NCI-H2227 (cell line): ENCODE measurements around the gene SHQ1.
A peak's percentile ranks its signal among the peaks of the same experiment; 100 is the strongest.

Experiments used
- DNase-seq: peaks from one replicate; lab custom pipeline; 2025; ENCODE audit not compliant: unreplicated experiment; lab: John Stamatoyannopoulos, UW

The SHQ1 gene

DNA sequence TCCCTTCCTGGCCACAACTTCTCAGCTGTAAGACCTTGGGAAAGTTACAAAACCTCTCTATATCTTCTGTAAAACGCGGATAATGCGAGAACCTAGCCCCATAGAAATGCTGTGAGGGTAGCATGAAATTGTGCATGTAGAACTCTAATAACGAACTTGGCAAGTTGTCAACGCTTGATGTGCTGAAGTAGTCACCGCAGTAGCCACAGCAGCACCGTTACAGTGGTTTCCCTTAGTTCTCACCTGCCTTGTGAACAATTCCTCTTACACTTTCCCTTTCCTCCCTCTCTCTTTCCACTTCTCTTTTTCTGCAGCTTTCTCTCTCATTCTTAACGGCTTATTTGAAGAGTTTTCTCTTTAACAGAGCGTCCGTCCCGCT is 447 bp upstream of the SHQ1 start:
- no peak for DNase-seq

DNA sequence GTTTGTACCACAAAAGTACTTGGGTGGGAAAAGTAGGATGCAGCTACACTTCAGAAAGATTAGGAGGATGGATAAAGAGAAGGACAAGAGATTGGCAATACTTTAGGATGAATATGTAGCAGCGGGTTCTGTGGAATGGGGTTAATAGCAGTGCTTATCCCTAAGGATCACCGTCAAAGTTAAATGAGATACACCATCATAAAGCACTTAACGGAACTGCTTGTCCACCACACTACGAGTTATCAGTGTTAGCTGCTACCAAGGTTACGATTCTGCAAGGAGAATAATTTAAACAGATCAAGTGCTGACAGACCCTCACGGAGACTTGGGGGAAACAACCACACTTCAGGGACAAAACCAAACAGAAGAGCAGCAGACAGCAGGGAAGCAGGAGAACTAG is 963 bp downstream of the SHQ1 start:
- DNase-seq, result no peak

DNA sequence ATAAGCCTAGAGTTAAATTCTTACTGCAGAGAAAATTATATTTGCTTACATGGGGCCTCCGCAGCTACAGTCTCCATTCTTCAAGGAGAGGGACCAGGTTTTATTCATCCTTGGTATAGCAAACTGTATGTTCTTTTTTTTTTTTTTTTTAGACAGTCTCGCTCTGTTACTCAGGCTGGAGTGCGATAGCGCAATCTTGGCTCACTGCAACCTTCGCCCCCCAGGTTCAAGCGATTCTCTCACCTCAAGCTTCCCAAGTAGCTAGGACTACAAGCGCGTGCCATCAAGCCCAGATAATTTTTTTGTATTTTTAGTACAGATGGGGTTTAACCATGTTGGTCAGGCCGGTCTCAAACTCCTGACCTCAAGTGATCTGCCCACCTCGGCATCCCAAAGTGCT is 2.1 kb downstream of the SHQ1 start:
- DNase-seq, result no peak

DNA sequence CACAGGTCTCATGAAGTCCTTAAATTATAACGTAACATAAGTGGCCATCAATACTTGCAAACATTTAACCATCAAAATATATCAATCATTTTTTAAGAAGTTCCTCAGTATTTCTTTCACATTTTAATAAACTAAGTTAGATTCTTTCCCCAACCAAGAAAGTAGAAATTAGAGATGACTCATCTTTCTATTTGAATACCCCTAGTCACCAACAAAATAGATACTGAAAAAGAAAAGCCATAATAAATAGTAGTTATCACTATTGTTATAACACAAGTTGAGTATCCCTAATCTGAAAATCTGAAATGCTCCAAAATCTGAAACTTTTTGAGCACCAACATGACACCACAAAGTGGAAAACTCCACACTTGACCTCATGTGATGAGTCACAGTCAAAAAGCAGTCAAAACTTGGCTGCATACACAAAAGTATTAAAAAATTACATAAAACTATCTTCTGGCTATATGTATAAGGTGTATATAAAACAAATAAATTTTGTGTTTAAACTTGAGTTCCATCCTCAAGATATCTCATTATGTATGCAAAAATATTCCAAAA is 3.7 kb downstream of the SHQ1 start:
- no peak for DNase-seq

DNA sequence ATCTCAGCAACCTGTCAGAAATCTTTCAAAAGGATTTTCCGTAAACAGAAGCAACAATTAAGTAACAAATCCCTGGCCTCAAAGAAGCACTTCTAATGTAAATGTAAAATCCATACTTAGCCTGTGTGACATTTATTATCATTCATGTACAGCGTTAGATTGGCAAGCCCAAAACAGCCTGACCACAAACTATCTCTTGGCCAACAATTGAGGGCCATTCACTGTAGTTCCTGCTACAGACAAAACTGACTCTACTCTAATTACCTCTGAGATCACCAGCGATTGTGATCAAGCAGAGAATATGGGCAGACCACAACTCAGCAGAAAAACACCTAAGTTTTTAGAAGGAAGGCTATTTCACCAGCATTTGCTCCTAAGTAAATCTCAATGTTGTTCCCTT is 9.2 kb downstream of the SHQ1 start:
- DNase-seq, result no peak

DNA sequence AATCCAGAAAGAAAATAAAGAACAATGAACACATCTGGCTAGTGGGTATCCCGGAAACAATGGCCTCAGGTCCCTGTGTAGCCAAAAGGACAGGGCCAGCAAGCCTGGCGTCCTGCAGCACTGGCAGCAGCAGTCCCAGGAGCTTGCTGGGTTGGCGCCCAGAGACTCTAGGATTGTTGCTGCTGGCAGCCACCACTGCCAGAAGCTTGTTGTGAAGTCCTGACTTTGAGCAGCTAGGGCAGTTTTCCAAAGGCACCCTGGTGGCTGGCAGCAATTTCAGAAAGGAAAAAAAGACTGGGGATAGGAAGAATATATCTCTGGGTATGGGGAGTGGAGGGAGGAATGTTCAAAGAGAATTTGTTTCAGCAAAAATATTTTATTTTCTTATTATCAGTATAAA is 11.3 kb downstream of the SHQ1 start:
- DNase-seq, result no peak

DNA sequence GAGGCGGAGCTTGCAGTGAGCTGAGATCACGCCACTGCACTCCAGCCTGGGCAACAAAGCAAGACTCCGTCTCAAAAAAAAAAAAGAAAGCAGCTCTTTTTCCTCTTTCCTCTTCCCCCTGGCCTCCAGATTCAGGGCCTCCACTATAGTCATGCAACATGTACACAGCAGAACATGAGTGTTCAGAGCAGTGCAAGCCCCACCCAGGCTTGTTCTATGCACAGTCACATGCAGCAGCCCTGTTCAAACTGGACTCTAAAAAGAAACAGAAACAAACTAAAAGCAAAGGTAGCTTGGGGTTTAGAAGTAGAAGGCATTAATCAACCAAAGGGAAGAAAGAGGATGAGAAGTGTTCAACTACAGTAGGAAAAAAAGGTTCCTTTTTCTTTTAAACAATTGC is 11.8 kb downstream of the SHQ1 start:
- DNase-seq, result no peak

DNA sequence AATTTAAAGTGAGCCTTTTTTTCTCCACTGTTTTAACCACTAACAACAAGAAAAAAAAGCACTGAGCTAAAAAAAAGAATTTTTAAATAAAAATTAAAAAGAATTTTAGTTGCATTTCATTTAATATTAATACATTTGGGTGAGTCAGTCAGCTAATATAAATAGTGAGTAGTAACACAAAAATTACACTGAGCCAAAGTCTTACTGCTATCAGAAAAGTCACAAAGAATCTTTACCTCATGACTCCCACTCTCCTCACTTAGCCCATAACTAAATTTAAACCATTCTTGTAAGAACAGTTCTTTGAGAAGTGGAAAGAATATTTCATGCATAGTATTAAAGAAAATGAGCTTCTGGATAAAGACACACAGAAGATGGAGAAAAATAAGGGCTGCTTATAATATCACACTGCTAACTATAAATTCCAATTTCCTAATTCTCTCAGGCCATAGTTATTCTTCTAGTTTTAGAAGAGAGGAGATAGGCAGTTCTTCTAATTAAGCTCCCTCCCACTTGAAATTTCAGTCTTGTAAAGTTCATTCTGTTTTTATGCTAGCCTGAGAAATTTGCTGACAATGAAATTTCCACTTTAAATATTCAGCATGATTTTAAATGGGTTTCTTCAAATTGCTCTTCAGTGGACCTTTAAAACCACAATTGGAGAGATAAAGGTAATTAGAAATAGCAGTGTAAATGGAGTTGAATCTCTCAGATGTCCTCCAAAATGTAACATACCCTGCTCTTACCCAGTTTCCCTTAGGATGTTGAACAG is 17.6 kb downstream of the SHQ1 start:
- DNase-seq, result no peak

DNA sequence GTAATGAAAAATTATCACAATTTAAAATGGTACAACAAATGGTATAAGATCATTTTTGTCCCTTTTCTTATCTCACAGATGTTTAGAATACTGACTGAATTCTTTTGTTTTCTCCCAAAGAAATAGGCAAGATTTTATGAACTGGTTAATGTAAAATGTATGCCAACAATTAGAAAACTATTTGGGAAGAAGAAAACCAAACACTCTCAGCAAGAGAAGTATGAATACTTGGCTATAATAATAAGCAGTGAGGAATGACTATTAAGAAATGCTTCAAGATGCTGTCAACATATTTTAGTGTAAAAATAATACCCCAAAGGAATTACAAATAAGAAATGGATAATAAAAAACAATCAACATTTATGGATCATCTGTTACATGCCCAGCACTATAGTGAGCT is 18.5 kb downstream of the SHQ1 start:
- DNase-seq, result no peak

DNA sequence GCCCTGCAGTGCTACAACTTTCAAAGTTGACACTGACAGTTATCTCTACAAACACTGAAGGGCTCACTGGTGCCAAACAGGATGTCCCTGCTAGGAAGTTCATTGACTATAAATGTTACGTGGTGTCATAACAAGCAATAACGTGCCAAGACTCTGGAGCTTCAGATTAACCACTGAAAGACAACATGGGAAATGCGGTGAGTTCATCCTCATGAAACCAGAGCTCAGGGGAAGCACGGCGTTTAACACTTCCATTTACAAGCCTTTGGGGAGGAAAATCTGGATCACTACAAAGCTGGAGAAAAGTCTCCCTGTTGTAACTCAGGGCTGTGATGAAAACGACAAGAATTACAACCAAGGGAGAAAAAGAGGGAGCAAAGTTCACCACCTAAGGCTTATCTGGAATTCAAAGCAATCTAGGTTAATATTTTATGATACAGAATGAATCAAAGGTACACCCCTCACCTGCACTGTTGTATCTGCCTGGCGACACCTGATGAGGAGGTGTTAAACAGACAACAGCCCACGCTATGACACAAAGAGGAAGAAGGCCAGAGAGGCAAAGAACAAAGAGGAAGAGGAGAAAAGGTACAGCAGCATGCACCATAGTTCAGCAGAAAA is 27.0 kb downstream of the SHQ1 start:
- DNase-seq, result no peak

DNA sequence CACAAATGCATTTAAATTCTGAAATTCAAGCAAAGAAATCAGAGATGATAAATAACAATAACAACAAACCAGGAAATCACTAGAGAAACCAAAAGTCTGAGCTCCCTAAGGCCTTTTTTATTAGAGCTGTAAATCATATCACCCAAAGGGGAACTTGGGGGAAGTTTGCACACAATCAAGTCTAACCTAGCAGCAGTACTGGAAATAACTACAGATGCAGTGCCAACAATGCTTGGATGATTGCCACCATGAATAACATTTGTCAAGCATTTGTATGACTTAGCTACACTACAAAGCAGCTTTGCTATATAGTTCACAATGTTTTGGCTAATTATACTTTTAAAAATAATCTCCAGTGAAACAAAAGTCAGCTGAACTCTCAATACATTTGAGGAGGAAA is 27.8 kb downstream of the SHQ1 start:
- DNase-seq, result no peak

DNA sequence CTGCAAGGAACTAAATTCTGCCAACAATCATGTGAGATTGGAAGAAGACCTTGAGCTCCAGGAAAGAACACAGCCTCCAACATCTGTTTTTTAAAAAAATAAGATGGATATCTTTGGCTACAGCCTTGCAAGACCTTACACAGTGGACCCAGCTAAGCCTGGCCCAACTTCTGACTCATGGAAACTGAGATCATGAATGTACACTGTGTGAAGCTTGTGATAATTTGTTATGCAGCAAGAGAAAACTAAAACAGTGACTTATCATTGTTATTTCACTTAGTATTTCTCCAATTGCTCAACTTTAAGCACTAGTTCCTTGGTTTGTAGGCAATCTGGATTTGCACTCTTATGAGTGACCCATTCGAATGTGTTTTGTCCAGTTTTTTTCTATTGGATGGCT is 29.3 kb downstream of the SHQ1 start:
- no peak for DNase-seq

DNA sequence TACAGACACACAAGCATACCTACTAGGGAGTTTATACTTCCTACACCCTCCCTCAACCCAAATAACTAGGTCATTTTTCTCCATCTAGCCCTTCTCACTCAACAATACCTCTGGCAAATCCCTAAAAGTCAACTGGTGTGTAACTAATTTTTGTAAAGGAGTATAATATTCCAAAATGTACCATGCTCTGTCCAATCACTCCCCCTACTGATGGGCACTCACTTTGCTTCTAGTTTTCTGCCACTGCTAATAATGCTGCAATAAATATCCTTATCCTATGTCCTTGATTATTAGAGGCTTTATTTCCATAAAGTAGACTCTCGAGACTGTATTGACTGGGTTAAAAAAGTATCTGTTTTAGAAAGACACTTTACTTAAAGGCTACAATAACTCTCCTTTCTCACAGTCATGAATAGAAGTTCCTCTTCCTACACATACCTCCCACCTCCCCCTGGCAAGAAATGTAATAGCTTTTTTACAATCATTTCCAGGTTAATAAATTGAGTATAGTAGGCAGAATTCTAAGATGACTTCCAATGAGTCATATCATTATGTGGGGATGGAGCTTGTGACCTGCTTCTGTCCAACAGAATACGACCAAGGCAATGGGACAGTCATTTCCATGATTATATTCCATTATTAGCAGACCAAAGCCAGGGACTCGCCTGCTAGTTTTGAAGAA is 30.0 kb downstream of the SHQ1 start:
- peak; percentile 0 for DNase-seq

DNA sequence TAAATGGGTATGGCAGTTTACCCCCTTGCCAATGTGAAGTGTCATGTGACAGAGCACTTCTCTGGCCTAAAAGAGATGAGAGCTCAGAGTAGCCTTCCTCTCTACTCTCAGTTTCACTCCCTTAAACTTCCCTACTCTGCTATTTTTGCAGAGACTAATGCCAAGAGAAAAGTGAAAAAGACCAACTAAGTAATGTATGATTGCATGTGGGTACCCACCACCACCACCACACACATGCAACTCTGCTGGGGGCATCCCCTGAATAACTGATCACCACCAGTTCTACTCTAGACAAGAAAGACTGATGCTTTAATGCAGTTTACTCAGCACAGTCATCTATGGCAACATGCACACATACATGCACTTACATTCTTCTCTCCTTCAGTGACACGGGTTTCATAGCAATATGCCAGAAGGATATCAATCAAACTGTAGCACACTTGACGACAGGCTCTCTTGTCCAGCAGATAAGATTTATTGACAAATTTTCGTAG is 31.3 kb downstream of the SHQ1 start:
- DNase-seq, result no peak

DNA sequence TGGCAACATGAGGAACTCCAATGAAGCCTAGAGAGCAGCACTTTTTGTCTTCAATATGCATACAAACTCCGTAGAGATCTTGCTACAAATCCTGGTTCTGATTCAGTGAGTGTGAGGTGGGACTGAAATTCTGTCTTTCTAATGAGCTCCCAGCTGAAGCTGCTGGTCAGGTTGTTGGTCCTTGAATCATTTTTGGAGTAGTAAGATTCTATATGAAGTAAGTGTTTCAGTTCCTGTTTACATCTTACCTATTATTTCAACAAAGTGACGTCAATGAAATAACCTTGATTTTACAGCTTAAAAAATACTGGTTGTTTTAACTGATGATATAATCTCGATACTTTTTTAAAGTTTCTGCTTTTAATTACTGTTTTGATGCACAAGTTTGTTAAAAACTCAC is 33.9 kb downstream of the SHQ1 start:
- no peak for DNase-seq

DNA sequence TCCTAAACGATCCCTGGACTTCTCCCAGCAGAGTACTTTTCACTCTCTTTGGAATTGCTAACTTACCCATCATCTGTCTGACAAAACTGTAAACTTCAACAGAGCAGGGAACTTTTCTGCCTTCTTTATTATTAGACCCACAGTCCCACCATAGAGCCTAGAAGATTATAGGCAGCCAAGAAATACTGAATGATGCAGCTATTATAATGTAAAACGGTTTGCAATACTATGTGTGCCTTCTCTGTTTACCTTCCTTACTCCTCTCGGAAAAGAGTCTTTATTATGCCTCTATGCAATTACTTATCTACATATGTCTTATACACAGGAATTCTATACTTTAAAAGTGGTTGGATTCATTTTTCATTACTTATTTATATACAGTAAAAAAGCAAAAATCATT is 36.0 kb downstream of the SHQ1 start:
- no peak for DNase-seq

DNA sequence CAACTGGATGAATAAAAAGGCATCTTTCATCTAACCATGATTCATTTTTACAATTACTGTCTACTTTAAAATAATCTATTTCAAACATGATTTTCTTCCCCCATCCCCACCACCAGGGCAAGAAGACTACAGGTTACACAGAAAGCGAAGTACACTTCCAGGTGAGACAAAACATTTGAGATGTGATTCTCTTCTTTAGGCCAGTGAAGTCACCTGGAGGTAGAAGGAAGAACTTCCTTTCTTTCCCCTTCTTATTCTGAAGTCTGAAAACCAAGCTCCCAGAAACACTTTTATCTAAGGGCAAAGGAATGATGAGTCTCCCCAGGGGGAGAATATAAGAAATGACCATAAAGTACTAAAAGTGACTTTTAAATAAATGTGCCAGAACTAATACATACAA is 36.7 kb downstream of the SHQ1 start:
- no peak for DNase-seq

DNA sequence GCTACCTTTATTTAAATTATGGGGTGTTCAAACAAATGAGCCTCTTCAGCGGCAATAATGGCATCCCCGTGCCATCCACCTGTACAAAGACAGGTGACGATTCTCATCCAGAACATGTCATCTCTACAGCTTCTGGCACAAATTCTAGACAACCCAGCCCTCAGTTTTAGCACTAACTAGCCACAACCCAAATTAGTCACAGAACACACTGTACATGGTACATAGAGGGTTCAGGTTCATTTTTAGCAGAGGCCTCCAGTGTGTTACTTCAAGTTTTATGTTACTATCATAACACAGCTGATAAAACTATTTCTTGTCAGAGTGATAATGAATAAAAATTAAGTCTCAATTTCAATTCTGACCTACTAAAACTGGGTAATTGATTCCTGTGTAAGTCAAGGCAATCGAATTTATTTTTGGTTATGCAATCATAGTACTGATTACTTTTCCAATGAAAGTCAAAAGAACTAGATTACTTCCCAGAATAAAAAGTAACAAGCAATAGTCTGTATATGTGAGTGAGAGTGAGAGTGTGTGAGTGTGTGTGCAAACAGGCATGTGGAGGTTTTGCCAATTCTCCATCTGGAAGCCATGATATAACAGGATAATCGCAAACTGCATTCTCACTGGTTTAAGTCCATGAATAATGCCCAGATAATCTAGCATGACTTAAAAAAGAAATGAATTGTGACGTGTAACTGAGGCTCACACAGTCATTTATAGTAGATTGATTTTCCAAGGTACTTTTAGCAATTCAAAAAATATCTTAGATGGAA is 37.4 kb downstream of the SHQ1 start:
- no peak for DNase-seq

DNA sequence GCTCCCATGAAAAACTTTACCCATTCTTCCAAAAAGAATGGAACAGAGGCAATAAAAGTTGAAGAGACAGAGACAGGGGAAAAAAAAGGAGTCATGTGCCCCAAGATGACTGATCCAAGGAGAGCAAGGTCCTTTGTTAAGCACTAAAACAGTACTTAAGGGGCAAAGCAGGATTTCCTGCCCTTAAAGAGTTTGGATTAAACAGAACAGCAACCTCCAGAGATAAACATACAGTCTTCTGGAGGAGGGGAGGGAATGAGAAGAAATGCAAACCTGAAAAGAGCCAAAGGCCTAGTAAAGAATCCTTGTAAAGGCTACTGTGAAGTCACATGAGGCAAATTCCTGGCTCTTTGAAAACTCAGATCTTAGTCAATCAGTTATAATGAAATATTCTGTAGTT is 38.2 kb downstream of the SHQ1 start:
- DNase-seq, result no peak

DNA sequence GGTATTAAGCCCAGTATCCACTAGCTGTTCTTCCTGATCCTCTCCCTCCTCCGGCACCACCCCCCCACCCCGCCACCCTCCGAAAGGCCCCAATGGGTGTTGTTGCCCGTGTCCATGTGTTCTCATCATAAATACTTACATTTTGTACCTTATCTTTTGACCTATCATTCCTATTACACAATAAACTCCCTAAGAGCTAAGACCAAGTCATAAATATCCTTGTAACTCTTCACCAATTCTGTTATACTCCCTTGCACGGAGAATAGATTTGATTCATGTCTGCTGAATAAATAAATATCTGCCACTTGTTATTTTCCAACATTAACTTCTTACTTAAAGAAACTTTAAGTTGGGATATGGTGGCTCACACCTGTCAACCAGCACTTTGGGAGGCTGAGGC is 43.9 kb downstream of the SHQ1 start:
- DNase-seq, result no peak

DNA sequence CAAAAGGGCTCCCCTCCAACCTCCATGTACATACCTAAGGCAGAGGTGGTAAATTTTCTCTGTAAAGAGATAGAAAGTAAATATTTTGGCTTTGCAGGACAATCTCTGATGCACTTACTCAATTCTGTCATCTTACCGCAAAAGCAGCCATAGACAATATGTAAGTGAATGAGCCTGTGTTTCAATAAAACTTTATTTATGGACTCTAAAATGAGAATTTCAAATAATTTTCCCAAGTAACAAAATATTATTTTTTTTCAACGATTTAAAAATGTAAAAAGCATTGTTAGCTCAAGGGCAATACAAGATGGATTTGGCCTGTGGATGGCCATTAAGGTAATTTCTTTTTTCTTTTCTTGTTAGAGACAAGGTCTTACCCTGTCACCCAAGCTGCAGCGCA is 44.7 kb downstream of the SHQ1 start:
- no peak for DNase-seq
